H1 (cell line): ENCODE results near the gene ZNF358. TPM values are rescaled to one million over a fixed set of nuclear protein-coding genes. Genes with fewer than 3 reads are reported as not detected.

Experiments
- ATF2 ChIP-seq: IDR thresholded peaks from 2 replicates; pipeline ENCODE4 v1.6.1; 2012; ENCODE audit warnings: low read length, inconsistent platforms
- CBX8 ChIP-seq: fragments of 300-800, 300-1000 bp; sonication (generic); IDR thresholded peaks from 2 replicates; pipeline ENCODE4 v1.7.1; 2016; ENCODE audit warnings: low read depth, low read length, borderline replicate concordance
- JUND ChIP-seq: IDR thresholded peaks from 2 replicates; pipeline ENCODE4 v1.6.1; 2011; ENCODE audit warnings: mild to moderate bottlenecking, improper control_type of control experiment, low read length
- TAF1 ChIP-seq: IDR thresholded peaks from 2 replicates; pipeline ENCODE4 v1.6.1; 2011; ENCODE audit warnings: mild to moderate bottlenecking, low read depth, low read length
- TCF12 ChIP-seq: IDR thresholded peaks from 2 replicates; pipeline ENCODE4 v1.6.1; 2011; ENCODE audit warnings: low read depth, mild to moderate bottlenecking, low read length
- USF2 ChIP-seq: IDR thresholded peaks from 2 replicates; pipeline ENCODE4 v1.6.1; 2011; ENCODE audit warnings: low read length, improper control_type of control experiment
- polyA plus RNA-seq, 7 experiments: library from polyadenylated mRNA; depleted of rRNA in 3 of 7; stranded (reverse) in 5 of 7; unstranded in 2 of 7; fragments of >200 nt in 5 of 7; fragments of 200-250 nt in 2 of 7; gene quantifications; 1 replicate in 5 of 7; 2 replicates in 1 of 7; 4 replicates in 1 of 7; pipeline versions ENCODE4 v1.2.1 to v1.2.3, GENCODE V29; 2011 to 2013; ENCODE audit warnings: missing spikeins in 2 of 7, mixed read lengths in 2 of 7
- total RNA-seq: library from RNA; stranded (reverse); fragmentation: NEBNext Ultra II Directional; extraction: Animal tissue kit (Norgen Biotek cat#: 25700); gene quantifications from 2 replicates; pipeline ENCODE4 v1.2.1, GENCODE V29; 2021

Gene ZNF358
- total and polyA plus RNA-seq, 2 of the 8 experiments (the other 6 are each of a cell fraction or from before 2014, with no cell fraction given): 40.0 to 60.3 TPM

- no peak for TF ChIP-seq TCF12
- peak; percentile 76 for TF ChIP-seq USF2
- TF ChIP-seq JUND: no peak
- 0 out of 2 replicates have a peak, but pooled peaks have one; percentile 9 for TF ChIP-seq TAF1
- no peak for TF ChIP-seq ATF2
- TF ChIP-seq CBX8: no peak
These were observed 10.1 kb upstream of the ZNF358 start (continued) for GRCh38 chr19:7505682-7506384.
